C4-2B (cell line): Measurements from ENCODE around the gene CLIC4.

Experiments used
- CTCF ChIP-seq: fragments of 450-650 bp; conservative IDR thresholded peaks from 2 replicates; pipeline ENCODE4 v1.5.1; 2017; ENCODE audit warnings: mild to moderate bottlenecking
- ZFX ChIP-seq: fragments of 450-650 bp; IDR thresholded peaks from 2 replicates; pipeline ENCODE4 v1.6.1; 2017

DNA sequence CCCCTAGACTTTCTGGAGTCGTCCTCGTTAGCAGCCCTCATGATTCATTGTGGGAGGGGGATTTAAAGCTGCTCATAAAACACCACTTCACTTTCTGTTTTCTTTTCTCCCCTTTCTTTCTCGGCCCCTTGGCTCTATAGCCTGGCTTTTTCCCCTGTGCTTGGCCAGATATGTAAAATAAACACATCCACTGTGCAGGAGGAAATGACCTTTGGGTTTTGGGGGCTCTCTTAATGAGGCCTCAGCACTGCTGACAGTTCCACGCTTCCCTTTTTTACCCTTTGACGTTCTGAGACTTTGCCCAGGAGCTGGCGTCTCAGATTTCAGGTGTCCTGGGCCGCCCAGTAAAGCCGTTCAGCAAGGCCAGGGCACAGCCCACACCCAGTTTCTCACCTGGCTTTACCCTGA lies 119.1 kb downstream of the CLIC4 start:
- TF ChIP-seq CTCF (no peak), ZFX (no peak)
